Stimulated activated CD4-positive, alpha-beta T cell treated with anti-CD3 and anti-CD28 coated beads, Interleukin-15, amount 100 ng/mL, for 24 hours (primary cell): ENCODE measurements around the gene KLHL30.
"Not testable (repeated sequence)": the region's sequence is repeated elsewhere in the genome, so short reads cannot be mapped to it uniquely, and the experiment has no call there.

Source experiments
- DNase-seq: peaks from one replicate; pipeline ENCODE4 v3.0.0-alpha.2; 2020

Gene KLHL30

GRCh38 chr2:238166391-238167343, 28.2 kb downstream of the KLHL30 start:
- DNase-seq, result no peak

- no peak for DNase-seq
These were observed 28.9 kb downstream of the KLHL30 start for GRCh38 chr2:238167344-238167715.

- DNase-seq, result no peak
These were observed 29.3 kb downstream of the KLHL30 start for GRCh38 chr2:238167761-238168160.

- DNase-seq, result no peak
These were observed 30.0 kb downstream of the KLHL30 start for GRCh38 chr2:238168196-238169047.

- no peak for DNase-seq
These were observed 30.7 kb downstream of the KLHL30 start for GRCh38 chr2:238169048-238169707.

- no peak for DNase-seq
These were observed 31.3 kb downstream of the KLHL30 start for GRCh38 chr2:238169708-238170251.

GRCh38 chr2:238170386-238171071, 32.1 kb downstream of the KLHL30 start:
- no peak for DNase-seq

GRCh38 chr2:238171072-238171431, 32.6 kb downstream of the KLHL30 start:
- not testable (repeated sequence) for DNase-seq

- no peak for DNase-seq
These were observed 33.2 kb downstream of the KLHL30 start for GRCh38 chr2:238171575-238172187.

- no peak for DNase-seq
These were observed 34.0 kb downstream of the KLHL30 start for GRCh38 chr2:238172439-238172838.

GRCh38 chr2:238173692-238174091, 35.2 kb downstream of the KLHL30 start:
- DNase-seq, result no peak

- no peak for DNase-seq
These were observed 35.8 kb downstream of the KLHL30 start for GRCh38 chr2:238174291-238174690.

GRCh38 chr2:238174701-238175100, 36.2 kb downstream of the KLHL30 start:
- DNase-seq, result no peak

GRCh38 chr2:238176613-238177012, 38.1 kb downstream of the KLHL30 start:
- DNase-seq, result no peak

- no peak for DNase-seq
These were observed 42.1 kb downstream of the KLHL30 start for GRCh38 chr2:238180554-238180953.

GRCh38 chr2:238182362-238182761, 43.9 kb downstream of the KLHL30 start:
- DNase-seq, result no peak

GRCh38 chr2:238183821-238184220, 45.4 kb downstream of the KLHL30 start:
- no peak for DNase-seq

GRCh38 chr2:238187618-238188548, 49.4 kb downstream of the KLHL30 start:
- DNase-seq, result no peak

GRCh38 chr2:238190445-238190844, 52.0 kb downstream of the KLHL30 start:
- no peak for DNase-seq
